Measurements from ENCODE around the gene LRRTM4. TPM values are rescaled to one million over a fixed set of nuclear protein-coding genes. Genes with fewer than 3 reads are reported as not detected.

The LRRTM4 gene
- total and polyA plus RNA-seq, 10 of the 15 experiments (the other 5 are each of a cell fraction or from before 2014, with no cell fraction given): 0.01 to 1.0 TPM; not detected in 8

DNA sequence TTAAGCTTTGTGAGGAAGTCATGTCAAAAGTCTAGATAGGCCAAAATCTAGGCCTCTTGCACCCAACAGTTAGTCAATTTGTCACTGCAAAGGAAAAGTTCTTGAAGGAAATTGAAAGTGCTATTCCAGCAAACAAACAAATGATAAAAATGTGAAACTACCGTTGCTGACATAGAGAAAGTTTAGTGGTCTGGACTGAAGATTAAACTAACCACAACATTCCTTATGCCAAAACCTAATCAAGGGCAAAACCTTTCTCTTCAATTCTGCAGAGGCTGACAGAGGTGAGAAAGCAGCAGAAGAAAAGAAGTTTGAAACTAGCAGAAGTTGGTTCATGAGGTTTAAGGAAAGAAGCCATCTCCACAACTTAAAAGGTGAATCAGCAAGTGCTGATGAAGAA, 44.0 kb upstream of the LRRTM4 start (continued):
- no peak for TF ChIP-seq KDM1A (IDR thresholded peaks at IDR 0.05; ENCODE audit: borderline replicate concordance)
- no peak for TF ChIP-seq ZBTB11 (CRISPR knock-in tag; IDR thresholded peaks at IDR 0.05)

DNA sequence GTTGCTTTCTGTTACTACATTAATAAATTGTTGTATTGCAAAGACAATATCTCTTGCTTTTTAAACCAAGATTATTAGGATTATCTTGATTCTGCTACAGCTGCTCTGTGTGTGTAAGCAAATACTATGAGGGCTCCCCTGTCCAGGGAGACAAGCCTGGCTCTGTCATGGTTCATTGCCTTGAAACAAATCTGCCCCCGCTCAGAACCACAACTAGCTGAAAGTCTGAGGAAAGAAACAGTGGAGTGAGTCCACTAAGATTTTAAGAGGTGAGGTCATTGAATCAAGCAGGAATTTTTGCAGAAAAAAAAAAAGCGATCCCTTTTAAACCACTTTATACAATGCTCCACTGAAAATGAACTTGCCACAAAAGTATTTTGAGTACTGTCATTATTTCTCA, 30.8 kb upstream of the LRRTM4 start:
- intact Hi-C loops (cut with micrococcal nuclease; ENCODE audit: unreplicated experiment): no loop called here
- ChIA-PET CTCF (no interaction called here), SMC1A (ENCODE audit: uncharacterized antibody, unreplicated experiment) (no interaction called here), POLR2A (no interaction called here), RAD21 (ENCODE audit: unreplicated experiment) (interaction anchor here (0.7 kb wide), 1 partner anchor 1544 kb away, joined by 5 read pairs; no protein-coding TSS in a partner anchor)
- no peaks in the 10 kb centered on the region for H3K79me2 ChIP-seq (ENCODE audit: control insufficient read depth, insufficient read depth, low read length)
- FAIRE-seq: no peak
- no peak overlapping the region for H3K27ac ChIP-seq (ENCODE audit: control insufficient read depth, insufficient read depth)
- no peak overlapping the region for H3K4me3 ChIP-seq
- H3K4me2 ChIP-seq (ENCODE audit: control insufficient read depth, insufficient read depth): no peak overlapping the region
- H3K27me3 ChIP-seq (replicated peaks in 1 of 2; ENCODE audit: control insufficient read depth in 2 of 2, insufficient read depth in 2 of 2, low read length in 1 of 2): no peaks in the 10 kb centered on the region
- no peak for DNase-seq (ENCODE audit: low read depth, low spot score)
- no peak for ATAC-seq
- TF ChIP-seq GABPA (IDR thresholded peaks at IDR 0.05; ENCODE audit: low read depth) (no peak), DPF2 (IDR thresholded peaks at IDR 0.05) (no peak), TARDBP (IDR thresholded peaks at IDR 0.05; ENCODE audit: borderline replicate concordance) (no peak), ZBTB33 (IDR thresholded peaks at IDR 0.05) (no peak), ATF7 (IDR thresholded peaks at IDR 0.05; ENCODE audit: low read depth) (no peak)
- H2AFZ ChIP-seq (ENCODE audit: control insufficient read depth, low read depth, low read length): no peak overlapping the region
- no peaks in the 10 kb centered on the region for H3K36me3 ChIP-seq (ENCODE audit: control insufficient read depth in 2 of 2, insufficient read depth in 2 of 2, low read length in 1 of 2)
- WGBS (ENCODE audit: insufficient coverage, insufficient replicate concordance, low lambda C conversion rate, missing lambda C conversion rate): 55% methylated on average over 2 of the region's 2 CpGs
- in situ Hi-C loops (cut with MboI): no loop called here
- no peaks in the 10 kb centered on the region for H3K9me3 ChIP-seq (replicated peaks; ENCODE audit: control insufficient read depth, insufficient read depth, low read length)
- H3K9ac ChIP-seq (ENCODE audit: control insufficient read depth, insufficient read depth, low read length): no peak overlapping the region
- no peaks in the 10 kb centered on the region for H3K4me1 ChIP-seq (ENCODE audit: control insufficient read depth, insufficient read depth, low read length)
- H4K20me1 ChIP-seq (ENCODE audit: control insufficient read depth, insufficient read depth): no peaks in the 10 kb centered on the region
- no TSS peak for BruUV-seq (replicated peaks)

Data from GM12878 (cell line).